GM10847 (cell line): ENCODE measurements around the gene FAM153A.
"Not testable (repeated sequence)": the region's sequence is repeated elsewhere in the genome, so short reads cannot be mapped to it uniquely, and the experiment has no call there.

Experiments
- POLR2A ChIP-seq: IDR thresholded peaks from 2 replicates; pipeline ENCODE4 v1.6.1; 2011; ENCODE audit not compliant: insufficient read length; ENCODE audit errors: extremely low read depth

Gene FAM153A

GRCh38 chr5:177782792-177783633 lies at the start of gene FAM153A:
FAM153A (minus strand) TSS chr5:177782899.
- not testable (repeated sequence) for TF ChIP-seq POLR2A
